ENCODE data around the gene CNOT1.

CNOT1 gene

DNA sequence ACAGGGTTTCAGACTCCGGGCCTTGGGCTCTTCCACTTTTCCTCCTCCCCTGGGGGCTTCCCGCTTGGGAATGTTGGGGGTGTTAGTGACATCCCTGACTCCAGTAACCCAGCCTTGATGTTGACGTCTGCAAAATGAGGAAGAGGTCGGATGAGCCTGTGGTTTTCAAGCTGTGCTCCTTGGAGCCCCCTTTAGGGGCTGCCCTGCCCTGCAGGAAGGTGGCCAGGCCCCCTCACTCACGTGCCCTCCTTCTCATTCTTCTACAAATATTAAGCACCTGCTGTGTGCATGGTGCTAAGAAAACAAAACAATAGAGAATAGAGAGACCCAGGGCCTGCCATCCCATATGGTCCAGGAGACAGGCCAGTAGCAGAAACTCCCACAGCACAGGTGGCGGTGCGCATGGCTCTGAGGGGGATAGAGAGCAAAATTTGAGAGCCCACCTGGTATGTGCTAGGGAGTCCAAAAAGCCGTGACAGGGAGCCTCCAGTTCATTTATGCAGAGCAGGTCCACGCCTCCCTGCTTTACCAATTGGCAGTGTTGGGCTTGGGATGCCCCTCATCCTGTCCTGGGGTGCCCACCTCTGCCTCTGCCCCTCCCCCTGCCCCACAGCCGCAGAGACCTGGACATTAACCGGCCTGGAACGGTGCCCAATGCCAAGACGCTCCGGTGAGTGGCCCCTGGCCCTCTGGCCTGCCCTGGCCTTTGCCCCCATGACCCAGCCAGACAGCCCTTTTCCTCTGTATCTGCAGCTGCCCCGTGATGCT is 122.2 kb downstream of the CNOT1 start:
- DNase-seq = peak in 5 of 10 donors; percentile 9 to 74 (median 52)
- intact Hi-C loops (cut with DNase I) = no loop called here

DNA sequence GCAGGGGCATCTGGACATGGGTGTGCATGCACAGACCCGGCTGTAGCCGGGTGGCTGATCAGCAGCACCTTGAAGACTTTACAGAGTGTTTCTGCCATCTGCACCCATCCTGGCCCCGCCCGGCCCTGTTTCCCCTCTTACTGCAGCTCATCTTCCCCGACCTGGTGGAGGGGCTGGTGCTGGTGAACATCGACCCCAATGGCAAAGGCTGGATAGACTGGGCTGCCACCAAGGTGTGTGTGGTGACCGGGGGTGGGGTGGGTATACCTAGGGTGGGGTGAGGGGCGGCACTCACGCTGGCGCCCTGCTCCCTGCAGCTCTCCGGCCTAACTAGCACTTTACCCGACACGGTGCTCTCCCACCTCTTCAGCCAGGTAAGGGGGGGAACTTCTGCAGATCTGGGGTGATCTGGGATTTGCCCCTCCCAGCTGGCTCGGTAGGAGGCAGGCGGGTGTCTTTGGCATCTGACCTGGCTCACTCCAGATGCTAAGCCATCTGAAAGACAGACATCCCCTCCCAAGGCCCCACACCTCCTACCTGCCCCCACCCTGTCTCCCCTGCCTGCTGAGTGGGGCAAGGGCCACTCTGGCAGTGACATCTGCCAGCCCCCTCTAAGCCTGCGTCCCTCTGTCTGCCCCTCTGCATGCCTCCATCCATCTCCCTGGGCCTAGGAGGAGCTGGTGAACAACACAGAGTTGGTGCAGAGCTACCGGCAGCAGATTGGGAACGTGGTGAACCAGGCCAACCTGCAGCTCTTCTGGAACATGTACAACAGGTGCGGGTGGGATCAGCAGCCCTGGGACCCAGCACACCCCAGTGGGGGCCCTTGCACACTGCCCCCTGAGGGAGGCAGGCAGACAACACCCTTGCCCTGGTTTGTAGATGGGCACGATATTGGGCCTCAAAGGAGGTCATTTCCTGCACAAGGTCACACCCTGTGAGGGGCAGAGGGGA is 123.1 kb downstream of the CNOT1 start:
- DNase-seq = peak in 4 of 10 donors; percentile 12 to 69 (median 40)
- intact Hi-C loops (cut with DNase I) = no loop called here

DNA sequence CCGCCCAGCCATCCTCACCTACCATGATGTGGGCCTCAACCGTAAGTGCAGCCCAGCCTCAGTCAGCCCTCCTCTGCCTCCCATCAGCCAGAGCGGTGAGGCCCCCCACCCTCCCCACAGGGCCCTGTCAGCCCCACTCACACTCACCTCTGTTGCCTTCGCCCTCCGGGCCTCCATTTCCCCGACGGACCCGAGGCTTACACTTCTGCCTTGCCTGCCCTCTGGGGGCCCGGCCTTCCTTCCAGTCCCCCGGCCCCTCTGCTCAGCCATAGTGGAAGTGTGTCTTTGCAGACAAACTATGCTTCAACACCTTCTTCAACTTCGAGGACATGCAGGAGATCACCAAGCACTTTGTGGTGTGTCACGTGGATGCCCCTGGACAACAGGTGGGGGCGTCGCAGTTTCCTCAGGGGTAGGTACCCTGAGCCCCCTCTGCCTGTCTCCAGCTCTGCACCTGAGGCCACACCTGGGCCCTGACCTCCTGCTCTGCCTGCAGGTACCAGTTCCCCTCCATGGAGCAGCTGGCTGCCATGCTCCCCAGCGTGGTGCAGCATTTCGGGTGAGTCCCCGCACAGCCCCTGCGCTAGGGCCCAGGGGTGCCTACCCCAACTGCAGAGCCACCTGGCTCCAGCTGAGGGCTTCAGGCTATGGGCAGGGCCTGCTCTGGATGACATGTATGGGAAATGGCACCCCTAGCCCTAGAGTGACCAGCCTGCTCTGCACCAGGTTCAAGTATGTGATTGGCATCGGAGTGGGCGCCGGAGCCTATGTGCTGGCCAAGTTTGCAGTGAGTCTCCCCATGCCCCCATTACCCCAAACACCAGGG is 125.5 kb downstream of the CNOT1 start:
- DNase-seq = peak in 4 of 10 donors; percentile 27 to 80 (median 60)
- intact Hi-C loops (cut with DNase I) = no loop called here

DNA sequence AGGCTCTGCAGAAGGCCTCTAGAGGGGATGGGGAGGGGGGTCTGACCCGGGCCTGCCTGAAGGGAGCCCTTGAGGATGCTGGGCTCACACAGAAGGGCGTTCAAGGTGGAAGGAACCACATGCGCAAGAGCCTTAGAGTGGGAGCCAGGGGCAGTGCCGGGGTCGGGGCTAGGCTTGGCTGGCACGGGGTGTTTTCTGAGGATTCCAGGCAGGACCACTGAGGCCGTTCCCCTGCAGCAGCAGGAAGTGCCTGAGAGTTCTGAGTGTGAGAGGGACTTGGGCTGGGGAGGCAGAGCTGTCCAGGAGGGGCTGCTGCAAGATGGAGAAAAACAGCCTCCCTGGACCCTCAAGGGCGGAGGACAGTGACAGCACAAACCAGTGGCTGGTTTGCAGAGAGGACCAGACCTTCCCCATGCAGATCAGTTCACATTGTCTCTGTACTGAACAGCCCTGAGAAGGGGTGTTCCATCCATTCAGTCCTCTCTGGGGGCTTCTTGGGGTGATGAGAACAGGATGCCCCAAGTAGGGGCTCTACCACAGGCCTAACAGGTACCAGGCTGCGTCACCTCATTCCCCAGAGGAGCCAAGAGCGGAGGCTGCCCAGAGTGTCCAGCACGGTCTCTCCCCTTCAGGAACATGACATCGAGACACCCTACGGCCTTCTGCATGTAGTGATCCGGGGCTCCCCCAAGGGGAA is 126.3 kb downstream of the CNOT1 start:
- intact Hi-C loops (cut with DNase I) = no loop called here
- peak in 3 of 10 donors; percentile 41 to 81 (median 56) for DNase-seq

DNA sequence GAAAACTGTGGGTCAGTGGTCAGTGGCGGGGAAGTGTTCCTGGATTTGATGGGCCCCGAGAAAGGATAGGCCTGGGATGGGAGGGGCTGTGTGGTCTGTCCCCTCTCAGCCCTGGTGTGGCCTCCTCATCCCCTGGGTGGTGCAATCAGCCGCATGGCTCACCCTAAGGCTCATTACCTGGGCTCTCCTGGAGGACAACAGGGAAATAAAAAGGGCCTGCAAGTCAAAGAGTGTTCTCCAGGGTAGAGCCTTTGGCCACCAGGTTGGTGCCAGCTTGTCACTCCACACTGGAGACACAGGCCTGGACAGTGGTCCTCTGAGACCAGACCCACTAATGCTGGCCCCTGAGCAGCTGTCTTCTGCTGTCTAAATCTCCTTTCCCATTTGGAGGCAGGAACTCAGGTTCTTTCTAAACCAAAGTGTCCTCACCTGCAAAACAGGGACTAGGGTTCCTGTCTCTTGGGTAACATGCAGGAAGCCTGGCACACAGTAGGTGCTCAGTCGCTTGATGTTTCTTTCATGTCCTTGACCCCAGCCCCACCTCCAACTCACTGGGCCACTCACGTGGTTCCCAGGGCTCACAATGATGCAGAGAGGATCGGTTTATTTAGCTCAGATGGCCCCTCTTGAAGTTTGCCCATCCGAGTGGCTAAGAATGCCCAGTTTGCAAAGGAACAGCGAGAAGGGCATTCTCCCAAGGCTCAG is 127.3 kb downstream of the CNOT1 start:
- intact Hi-C loops (cut with DNase I) = no loop called here
- peak in 2 of 10 donors; percentile 23 to 61 for DNase-seq

DNA sequence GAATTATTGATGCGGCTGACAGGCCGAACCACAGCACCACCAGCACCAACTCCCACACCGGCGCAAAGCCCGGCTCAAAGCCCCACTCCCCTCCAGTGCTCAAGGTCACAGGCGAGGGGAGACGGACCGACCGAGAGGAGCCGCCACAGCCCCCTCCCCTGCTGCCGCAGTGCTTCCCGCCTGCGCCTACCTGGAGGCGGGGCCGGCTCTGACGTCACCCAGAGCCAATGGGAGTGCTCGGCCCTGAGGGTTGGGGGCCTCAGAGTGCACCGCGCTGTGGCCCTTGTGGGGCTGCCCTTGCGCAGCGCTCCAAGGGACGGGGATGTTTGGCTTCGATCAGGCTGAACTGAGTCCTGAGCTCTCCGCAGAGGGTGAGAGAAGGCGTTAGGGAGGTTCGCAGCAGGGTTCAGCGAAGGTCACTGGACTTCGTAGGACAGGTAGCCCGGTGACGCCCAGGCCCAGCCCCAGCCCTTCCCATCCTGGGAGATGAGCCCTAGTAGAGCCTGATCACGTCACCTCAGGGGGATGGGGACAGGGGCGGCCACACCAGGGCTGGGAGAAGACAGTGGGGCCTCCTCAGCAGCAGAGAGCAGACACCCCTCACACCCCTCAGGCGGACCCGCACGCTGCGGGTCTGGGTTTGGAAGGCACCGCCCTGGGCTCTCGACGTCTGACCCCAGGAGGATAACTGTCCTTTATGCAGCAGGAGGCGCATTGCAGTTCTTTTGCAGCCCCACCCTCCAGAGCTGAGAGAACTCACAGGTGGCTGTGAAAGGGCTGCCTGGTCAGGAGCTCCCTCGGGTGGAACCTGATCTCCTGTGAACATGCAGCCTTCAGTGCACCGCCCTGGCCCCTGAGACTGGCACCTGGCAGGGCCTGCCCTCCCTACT is 128.1 kb downstream of the CNOT1 start:
- intact Hi-C loops (cut with DNase I) = no loop called here
- peak in 8 of 10 donors; percentile 52 to 97 (median 80) for DNase-seq

DNA sequence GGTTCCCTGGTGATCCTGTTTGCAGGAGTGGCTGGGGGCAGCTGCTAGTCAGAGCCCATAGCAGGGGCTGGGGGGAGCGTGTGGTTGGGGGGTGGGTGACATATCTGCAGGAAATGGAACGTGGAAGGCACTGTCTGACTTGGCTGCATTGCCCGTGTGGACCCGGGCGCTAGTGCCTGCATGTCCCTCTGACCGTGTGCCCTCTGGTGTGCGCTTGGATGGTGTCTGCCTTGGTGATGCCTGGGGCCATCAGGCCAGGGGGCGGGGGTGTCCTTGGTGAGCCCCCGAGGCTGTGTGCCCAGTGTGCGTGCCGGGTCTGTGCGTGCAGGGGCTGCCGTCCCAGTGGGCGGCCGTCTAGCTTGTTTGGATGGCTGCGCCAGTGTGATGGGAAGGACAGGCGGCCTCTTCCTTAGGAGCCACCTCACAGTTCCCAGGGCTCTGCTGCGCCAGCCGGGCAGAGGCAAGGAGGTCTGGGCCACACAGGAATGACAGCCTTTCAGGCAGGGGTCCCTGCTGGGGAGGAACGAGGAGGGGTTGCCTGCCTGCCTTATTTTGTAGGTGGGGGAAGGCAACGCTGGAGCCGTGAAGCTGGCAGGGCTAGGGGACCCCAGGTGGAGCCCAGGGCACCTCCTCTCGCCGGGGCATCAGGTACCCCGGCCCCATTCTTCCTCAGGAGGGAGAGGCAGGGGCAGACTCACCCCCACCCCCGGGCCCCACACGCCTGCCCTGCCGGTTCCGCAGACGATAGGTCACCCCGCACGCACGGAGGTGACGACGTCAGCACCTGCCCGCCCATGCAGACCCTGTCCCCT is 129.0 kb downstream of the CNOT1 start:
- intact Hi-C loops (cut with DNase I) = no loop called here
- peak in 5 of 10 donors; percentile 29 to 89 (median 83) for DNase-seq

DNA sequence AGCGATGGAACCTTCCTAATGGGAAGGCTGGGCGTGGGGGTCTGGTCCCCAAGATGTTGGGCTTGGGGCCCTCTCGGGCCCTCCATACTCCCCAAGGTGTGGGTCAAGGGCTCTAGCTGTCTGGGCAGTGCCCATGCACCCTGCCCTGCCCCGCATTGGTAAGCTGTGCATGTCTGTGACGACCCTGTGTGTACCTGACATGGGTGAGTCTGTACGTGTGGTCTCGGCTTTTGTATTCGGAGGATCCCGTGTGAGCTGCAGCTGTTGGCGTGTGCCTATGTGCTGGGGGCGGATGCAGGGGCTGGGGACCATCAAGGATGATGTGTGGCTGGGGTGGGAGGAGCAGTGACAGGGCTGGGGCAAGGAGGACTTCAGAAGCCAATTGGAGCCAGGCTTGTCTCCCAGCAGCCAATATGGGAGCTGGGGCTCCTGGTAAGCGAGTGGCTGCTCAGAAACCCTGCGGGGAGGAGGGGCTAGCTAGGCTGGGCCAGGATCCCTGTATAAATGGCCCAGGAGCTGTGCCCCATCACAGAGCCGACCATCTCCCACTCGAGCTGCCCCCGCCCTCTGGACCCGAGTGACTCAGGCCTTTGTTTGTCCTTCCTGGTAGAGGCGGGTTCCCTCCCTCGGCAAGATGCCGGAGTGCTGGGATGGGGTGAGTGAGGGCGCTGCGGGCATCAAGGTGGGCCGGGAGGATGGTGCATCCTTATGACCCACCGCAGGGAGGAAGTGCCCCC is 129.8 kb downstream of the CNOT1 start, which contains the start of gene NDRG4:
Gene NDRG4 (plus strand): TSS at position 529 of the 737 bp plus-strand sequence. CDS start 106 bp downstream, at position 635.
- intact Hi-C loops (cut with DNase I) = no loop called here
- DNase-seq = peak; percentile 82 to 100 (median 96)

DNA sequence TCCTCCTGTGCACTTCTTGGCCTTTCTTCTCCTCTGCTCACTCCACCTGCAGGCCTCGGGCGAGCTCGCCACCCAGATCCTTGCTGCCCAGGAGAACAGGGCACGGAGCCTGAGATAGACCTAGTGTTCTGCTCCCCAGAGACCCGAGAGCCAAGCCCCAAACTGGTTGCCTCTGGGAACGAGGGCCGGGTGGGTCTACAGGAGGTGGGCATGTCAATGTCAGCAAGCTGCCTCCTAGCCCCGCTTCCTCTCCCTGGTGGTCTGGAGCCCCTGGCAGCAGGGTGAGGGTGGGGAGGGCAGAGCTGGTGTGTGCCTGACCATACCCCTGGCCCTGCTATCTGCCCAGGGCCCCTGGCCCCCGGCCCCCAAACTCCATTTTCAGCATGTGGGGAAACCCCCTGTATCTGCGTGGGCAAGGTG is 130.5 kb downstream of the CNOT1 start:
- peak in 3 of 10 donors; percentile 67 to 81 (median 79) for DNase-seq
- intact Hi-C loops (cut with DNase I) = no loop called here

DNA sequence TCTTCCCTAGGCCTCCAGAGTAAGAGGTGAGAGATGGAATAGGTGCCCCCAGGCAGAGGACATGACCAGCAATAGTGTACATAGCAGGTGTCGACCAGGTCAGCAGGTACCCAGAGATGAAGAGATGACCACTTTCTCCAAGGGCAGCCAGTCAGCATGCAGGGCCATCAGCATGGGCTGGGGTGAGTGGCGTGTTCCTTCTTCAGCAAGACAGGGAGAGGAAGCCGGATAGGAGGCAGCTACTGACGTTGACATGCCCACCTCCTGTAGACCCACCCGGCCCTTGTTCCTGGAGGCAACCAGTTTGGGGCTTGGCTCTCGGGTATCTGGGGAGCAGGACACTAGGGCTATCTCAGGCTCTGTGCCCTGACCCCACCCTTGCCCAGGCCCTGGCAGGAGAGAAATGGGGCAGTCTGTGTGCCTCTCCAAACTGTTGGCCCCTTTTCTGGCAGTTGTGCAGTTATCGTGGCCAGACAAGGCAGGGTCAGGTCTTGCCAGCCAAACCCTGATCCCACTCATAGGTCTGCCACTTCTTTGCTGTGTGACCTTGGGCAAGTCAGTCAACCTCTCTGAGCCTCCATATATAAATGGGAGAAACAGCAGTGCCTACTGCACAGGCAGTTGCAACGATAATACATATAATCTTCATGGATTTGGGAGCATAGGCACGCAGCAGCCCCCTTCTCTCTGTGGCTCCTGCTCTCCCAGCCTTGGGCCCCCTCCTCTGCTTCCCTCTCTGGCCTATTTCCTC is 131.1 kb downstream of the CNOT1 start:
- DNase-seq = peak in 3 of 10 donors; percentile 42 to 61 (median 58)
- intact Hi-C loops (cut with DNase I) = no loop called here

DNA sequence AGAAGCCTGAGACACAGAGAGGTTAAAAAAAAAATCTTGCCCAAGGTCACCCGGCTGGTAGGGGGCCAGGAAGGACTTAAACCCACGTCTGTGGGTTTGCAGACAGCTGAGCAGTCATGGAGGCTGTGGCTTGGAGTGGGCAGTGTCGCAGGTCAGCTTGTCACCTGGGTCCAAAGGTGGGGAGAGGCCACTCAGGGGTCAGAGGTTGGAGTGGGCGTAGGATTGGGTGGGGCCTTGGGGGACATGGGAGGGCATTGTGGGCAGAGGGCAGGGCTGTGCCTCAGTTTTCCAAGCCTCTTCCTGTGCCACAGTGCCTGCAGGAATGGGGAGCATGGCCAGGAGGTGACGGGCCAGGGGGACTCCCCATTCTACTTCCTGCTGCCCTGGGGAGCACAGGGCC is 131.7 kb downstream of the CNOT1 start:
- intact Hi-C loops (cut with DNase I) = no loop called here
- peak in 2 of 10 donors; percentile 35 to 65 for DNase-seq

DNA sequence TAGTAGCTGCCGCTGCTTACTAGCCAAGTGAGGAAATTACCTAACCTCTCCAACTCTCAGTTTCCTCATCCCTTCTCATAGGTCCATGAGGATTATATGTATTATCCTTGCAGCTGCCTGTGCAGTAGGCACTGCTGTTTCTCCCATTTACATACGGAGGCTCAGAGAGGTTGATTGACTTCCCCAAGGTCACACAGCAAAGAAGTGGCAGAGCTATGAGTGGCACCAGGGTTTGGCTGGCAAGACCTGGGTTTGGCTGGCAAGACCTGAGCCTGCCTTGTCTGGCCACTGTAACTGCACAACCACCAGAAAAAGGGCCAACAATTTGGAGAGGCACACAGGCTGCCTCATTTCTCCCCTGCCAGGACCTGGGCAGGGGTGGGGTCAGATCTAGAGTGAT is 132.2 kb downstream of the CNOT1 start:
- intact Hi-C loops (cut with DNase I) = no loop called here
- peak in 1 of 10 donors; percentile 9 for DNase-seq

DNA sequence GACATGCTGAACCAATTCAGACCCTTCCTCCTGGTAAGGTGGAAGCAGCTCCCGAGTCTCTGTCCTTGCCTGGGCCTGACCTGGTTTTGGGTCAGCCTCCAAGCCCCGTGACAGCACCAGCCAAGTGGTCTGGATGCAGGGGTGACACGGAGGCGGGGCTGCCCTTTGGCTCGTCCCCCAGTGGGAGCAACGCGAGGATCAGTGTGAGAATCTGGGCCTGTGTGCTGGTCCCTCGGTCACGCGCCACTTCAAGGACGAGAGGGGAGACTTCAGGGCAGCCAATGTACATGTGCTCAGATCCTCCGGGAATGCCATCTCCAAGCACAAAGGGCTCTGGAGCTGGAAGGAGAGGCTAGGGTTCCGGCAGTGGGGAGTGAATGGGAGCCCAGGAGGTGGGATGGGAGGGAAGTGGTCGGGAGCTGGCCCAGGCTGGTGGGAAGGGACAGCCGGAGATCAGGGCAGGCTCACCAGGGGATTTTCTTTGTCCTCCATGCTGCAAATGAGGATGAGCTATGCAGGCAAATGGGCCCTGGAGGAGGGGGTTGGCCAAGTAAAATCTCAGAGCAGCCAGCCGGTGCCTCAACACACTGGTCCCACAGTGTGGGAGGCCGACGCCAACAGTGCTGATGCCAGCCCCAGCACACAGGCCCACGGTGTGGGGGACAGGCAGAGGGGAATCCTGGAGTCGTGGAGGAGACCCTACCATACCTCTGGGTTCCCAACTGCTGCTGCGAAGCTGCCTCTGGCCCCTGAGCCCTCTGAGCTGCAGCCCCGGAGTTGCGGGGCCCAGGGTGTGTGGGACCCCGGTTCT is 133.9 kb downstream of the CNOT1 start:
- intact Hi-C loops (cut with DNase I) = no loop called here
- peak in 6 of 10 donors; percentile 51 to 90 (median 68) for DNase-seq

DNA sequence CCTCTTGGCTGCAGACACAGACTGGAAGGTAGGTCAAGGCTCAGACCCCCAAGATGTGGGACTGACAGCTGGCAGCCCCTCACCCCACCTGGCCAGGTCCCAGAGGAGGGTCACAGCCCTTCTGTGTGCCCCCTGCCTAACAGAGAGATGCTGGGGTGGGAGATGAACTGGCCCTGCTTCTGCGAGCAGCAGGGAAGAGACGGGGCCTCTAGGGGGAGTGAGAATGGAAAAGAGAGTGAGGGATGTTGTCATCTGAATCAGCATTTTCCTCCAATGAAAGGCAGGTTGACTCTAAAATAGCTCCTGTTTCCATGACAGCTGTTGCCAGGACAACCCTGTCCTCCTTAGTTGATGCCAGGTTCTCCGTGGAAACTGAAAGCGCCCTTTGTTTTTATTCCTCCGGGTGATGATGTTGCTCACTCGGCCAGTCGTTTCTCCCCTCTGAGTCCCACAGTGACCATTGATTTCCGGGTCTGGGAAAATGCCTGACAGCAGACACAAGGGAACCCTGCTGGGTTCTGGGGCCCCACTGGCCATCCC is 134.6 kb downstream of the CNOT1 start:
- DNase-seq = peak in 9 of 10 donors; percentile 70 to 96 (median 84)
- intact Hi-C loops (cut with DNase I) = no loop called here

Measured in posterior cingulate gyrus (tissue), 11 donors.